HT1080 (cell line): ENCODE data around the gene RNF180. TPM values are rescaled to one million over a fixed set of nuclear protein-coding genes. Genes with fewer than 3 reads are reported as not detected.
"Not testable (repeated sequence)": the region's sequence is repeated elsewhere in the genome, so short reads cannot be mapped to it uniquely, and the experiment has no call there.

Experiments
- DNase-seq: peaks from one replicate; pipeline ENCODE4 v3.0.0-alpha.2; 2015; ENCODE audit warnings: low read depth
- total RNA-seq: library from RNA; depleted of rRNA; stranded (reverse); fragments of >200 nt; shearing (Covaris generic); gene quantifications from 2 replicates; pipeline ENCODE4 v1.2.3, GENCODE V29; 2014

Gene RNF180
- total RNA-seq, 1 experiment from 2014 or later, result 5.9 TPM

- no peak for DNase-seq
Observed at GRCh38 chr5:64273276-64273675, 107.6 kb downstream of the RNF180 start.

- DNase-seq, result no peak
Observed at GRCh38 chr5:64285188-64286130, 119.8 kb downstream of the RNF180 start.

- DNase-seq, result no peak
Observed at GRCh38 chr5:64286381-64286780, 120.7 kb downstream of the RNF180 start.

GRCh38 chr5:64288496-64288895, 122.9 kb downstream of the RNF180 start:
- DNase-seq, result not testable (repeated sequence)

GRCh38 chr5:64292611-64293215, 127.1 kb downstream of the RNF180 start:
- peak; percentile 56 for DNase-seq

GRCh38 chr5:64295101-64295500, 129.5 kb downstream of the RNF180 start:
- DNase-seq, result no peak

GRCh38 chr5:64298586-64298985, 132.9 kb downstream of the RNF180 start:
- DNase-seq, result no peak

GRCh38 chr5:64299805-64300204, 134.2 kb downstream of the RNF180 start:
- peak; percentile 80 for DNase-seq

GRCh38 chr5:64301566-64301965, 135.9 kb downstream of the RNF180 start:
- DNase-seq, result peak; percentile 33

GRCh38 chr5:64308135-64308534, 142.5 kb downstream of the RNF180 start:
- no peak for DNase-seq

- no peak for DNase-seq
Observed at GRCh38 chr5:64312491-64312890, 146.8 kb downstream of the RNF180 start.

GRCh38 chr5:64315778-64316177, 150.1 kb downstream of the RNF180 start:
- DNase-seq, result no peak

- DNase-seq, result peak; percentile 34
Observed at GRCh38 chr5:64318175-64318574, 152.5 kb downstream of the RNF180 start.

GRCh38 chr5:64323591-64323990, 157.9 kb downstream of the RNF180 start:
- no peak for DNase-seq

GRCh38 chr5:64330728-64331231, 165.1 kb downstream of the RNF180 start:
- no peak for DNase-seq

- no peak for DNase-seq
Observed at GRCh38 chr5:64331597-64332277, 166.1 kb downstream of the RNF180 start.

- DNase-seq, result no peak
Observed at GRCh38 chr5:64333886-64334285, 168.2 kb downstream of the RNF180 start.

- no peak for DNase-seq
Observed at GRCh38 chr5:64339769-64340168, 174.1 kb downstream of the RNF180 start.

GRCh38 chr5:64340293-64340692, 174.7 kb downstream of the RNF180 start:
- DNase-seq, result no peak

GRCh38 chr5:64341340-64341739, 175.7 kb downstream of the RNF180 start:
- DNase-seq, result no peak

- DNase-seq, result no peak
Observed at GRCh38 chr5:64344501-64344900, 178.9 kb downstream of the RNF180 start.

GRCh38 chr5:64347309-64347708, 181.7 kb downstream of the RNF180 start:
- DNase-seq, result no peak
